Heart right ventricle (tissue), 16 donors: Measurements from ENCODE around the gene C1D. TPM values are rescaled to one million over a fixed set of nuclear protein-coding genes. Genes with fewer than 3 reads are reported as not detected.

Experiments
- ATAC-seq, 8 donors: fragments of 200-7000 bp; cut with Tn5 transposase; one replicate each; pipeline ENCODE4 v1.9.1; 2020; ENCODE audit warnings: mild to moderate bottlenecking in 8 of 8, moderate library complexity in 8 of 8, moderate number of reproducible peaks in 1 of 8
- DNase-seq, 2 donors: peaks; one replicate each; pipeline ENCODE4 v3.0.0-alpha.2; 2020
- H3K27ac ChIP-seq, 10 donors: fragments of 200-600 bp; sonication (generic) in 2 of 10; one replicate each; pipeline versions ENCODE4 v1.5.0 to v1.8.0; 2020 to 2022; ENCODE audit warnings: mild to moderate bottlenecking in 3 of 10
- H3K27me3 ChIP-seq, 7 donors: fragments of 200-600 bp; one replicate each; pipeline ENCODE4 v1.8.0; 2021 to 2022; ENCODE audit warnings: mild to moderate bottlenecking in 2 of 7
- H3K36me3 ChIP-seq, 9 donors: fragments of 200-600 bp; sonication (generic) in 1 of 9; one replicate each; pipeline versions ENCODE4 v1.5.0 to v1.8.0; 2020 to 2022; ENCODE audit warnings: mild to moderate bottlenecking in 2 of 9
- H3K4me1 ChIP-seq, 9 donors: fragments of 200-600 bp; sonication (generic) in 1 of 9; one replicate each; pipeline versions ENCODE4 v1.5.0 to v1.8.0; 2020 to 2022; ENCODE audit warnings: mild to moderate bottlenecking in 4 of 9
- H3K4me3 ChIP-seq, 10 donors: fragments of 200-600 bp; sonication (generic) in 2 of 10; one replicate each; pipeline versions ENCODE4 v1.5.0 to v1.8.0; 2020 to 2022; ENCODE audit warnings: mild to moderate bottlenecking in 7 of 10, moderate library complexity in 2 of 10
- H3K9me3 ChIP-seq, 11 donors: fragments of 200-600 bp in 10 of 11; sonication (generic) in 2 of 11; one replicate each; pipeline versions ENCODE4 v1.5.0 to v1.8.0; 2013 to 2022; ENCODE audit warnings: mild to moderate bottlenecking in 2 of 11, control low read depth in 1 of 11, moderate library complexity in 1 of 11
- CTCF ChIP-seq, 9 donors: fragments of 200-600 bp; sonication (generic) in 2 of 9; IDR thresholded peaks; one replicate each; pipeline versions ENCODE4 v1.5.0 to v1.8.0; 2021 to 2022; ENCODE audit warnings: antibody characterized with exemption in 9 of 9, mild to moderate bottlenecking in 5 of 9, moderate library complexity in 1 of 9
- WGBS, 2 donors: extraction: QIAGEN DNeasy Blood & Tissue Kit; methylation state at CpG; one replicate each; pipeline ENCODE4 v1.1.7; 2013; ENCODE audit warnings: inconsistent platforms in 1 of 2; 5-methylcytosine and 5-hydroxymethylcytosine counted together
- intact Hi-C, 10 donors: fragments of 100-400 bp; cut with DNase I; formaldehyde crosslinking; loops; one replicate each; pipeline versions ENCODE4 v1.11.1 to v1.14.2; 2022
- polyA plus RNA-seq, 2 donors: library from polyadenylated mRNA; stranded (reverse); fragments of 200-250 nt; gene quantifications; one replicate each; pipeline ENCODE4 v1.2.3, GENCODE V29; 2013
- total RNA-seq, 10 donors: library from RNA; stranded (reverse); fragmentation: NEBNext Ultra II Directional in 3 of 10; extraction: Animal tissue kit (Norgen Biotek cat#: 25700) in 3 of 10; gene quantifications; one replicate each; pipeline versions ENCODE4 v1.2.1 to v1.2.4, GENCODE V29; 2021 to 2023
- donor health status: Arrhythmogenic right ventricular cardiomyopathy.
- donor health status: ischemic (EF 13 %, LVEDD 7.1; RV severe dilation, severe dysfunction).
- donor health status: healthy with polysubstance abuse.
- donor health status: DM: no; HTN: yes; CAD: no.
- donor health status: DM: no; HTN: no; CAD: no.
- donor health status: ischemic (EF 25% LVEDD 6.9; RV normal size, moderate dysfunction).
- donor health status: ischemic (EF 25% LVEDD 5.7; RV mildly dilated, moderate dysfunction).
- donor health status: healthy.
- donor health status: DM: yes; HTN: yes; CAD: no.
- donor health status: Ischemic cardiomyopathy.
- donor health status: ischemic (EF 35%, LVEDD 5.7; RV mildly dilated, moderate dysfunction).
- donor health status: nonischemic (EF 11% LVEDD 7.7; RV severe dilation, severe dysfunction).
- donor health status: DM: yes; HTN: yes; CAD: no.
- donor health status: PGD.
- donor health status: ischemic (EF 29% LVEDD 5.4; RV normal size, mild dysfunction).
- donor health status: nonischemic (EF 23%, LVEDD 6.1; RV moderate dilation, normal function).

The C1D gene
- total and polyA plus RNA-seq, 12 donors, result 7.4 to 25.2 (median 14.5) TPM

- H3K36me3 ChIP-seq, result peaks cover 0 to 31% (median 0%) of the 10 kb centered on the region in 9 donors
- H3K4me3 ChIP-seq, result no peak overlapping the region
- no peaks in the 10 kb centered on the region for H3K27me3 ChIP-seq
- H3K27ac ChIP-seq, result no peak overlapping the region
- no peaks in the 10 kb centered on the region for H3K4me1 ChIP-seq
- no peaks in the 10 kb centered on the region for H3K9me3 ChIP-seq
- WGBS, 2 donors, result 56 to 59% methylated on average over 1 of the region's 1 CpG
- TF ChIP-seq CTCF (IDR thresholded peaks at IDR 0.05), result no peak
- intact Hi-C loops, result loop anchor here in 3 of 10 donors (10.0 kb wide), 4 partner anchors 195 to 1615 kb away; partner anchors contain the start of gene MEIS1 (in 1 of the 3)
- ATAC-seq (no peak), DNase-seq (no peak)
These were observed 23.5 kb downstream of the C1D start for GRCh38 chr2:68039317-68039716.

- WGBS, 2 donors, result 76 to 77% methylated on average over 6 of the region's 6 CpGs
- Histone ChIP-seq H3K4me1 (peaks cover 0 to 3% (median 0%) of the 10 kb centered on the region in 9 donors), H3K4me3 (no peak overlapping the region), H3K36me3 (no peaks in the 10 kb centered on the region), H3K27me3 (peaks cover 0 to 3% (median 0%) of the 10 kb centered on the region in 7 donors), H3K27ac (no peak overlapping the region), H3K9me3 (no peaks in the 10 kb centered on the region)
- ATAC-seq (no peak), DNase-seq (no peak)
- intact Hi-C loops, result loop anchor here in 3 of 10 donors (10.0 kb wide), 4 partner anchors 188 to 1608 kb away; partner anchors contain the start of gene MEIS1 (in 1 of the 3)
- no peak for TF ChIP-seq CTCF (IDR thresholded peaks at IDR 0.05)
These were observed 30.1 kb downstream of the C1D start for GRCh38 chr2:68032702-68033101.

DNA sequence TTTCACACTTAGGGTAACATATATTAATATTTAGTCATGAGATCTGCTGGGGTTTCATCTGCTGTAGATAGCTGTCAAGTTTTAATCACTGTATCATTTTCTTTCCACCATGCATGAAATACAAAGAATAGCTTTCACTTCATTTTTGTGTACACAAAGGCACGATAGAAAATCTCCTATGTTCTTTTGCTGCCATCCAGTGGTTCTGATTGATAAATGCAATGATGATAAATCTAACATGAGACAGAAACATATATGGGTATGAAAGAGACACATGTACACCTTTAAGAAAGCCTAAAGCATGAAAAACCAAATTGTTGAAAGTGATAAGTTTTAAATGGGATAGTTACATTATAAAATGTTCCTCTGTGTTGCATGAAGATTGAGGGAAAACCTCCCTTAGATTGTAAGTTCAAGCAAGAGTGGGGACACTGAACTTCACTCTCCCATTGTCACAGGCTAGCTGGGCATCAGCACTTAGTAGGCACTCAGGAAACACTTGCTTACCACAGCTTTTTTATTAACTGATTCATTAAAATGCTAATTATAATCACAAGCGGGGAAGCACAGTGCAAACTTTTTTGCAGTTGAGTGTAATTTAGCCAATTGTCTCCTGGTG, 31.2 kb downstream of the C1D start:
- no peak overlapping the region for H3K27ac ChIP-seq
- H3K9me3 ChIP-seq, result no peaks in the 10 kb centered on the region
- no peak overlapping the region for H3K4me3 ChIP-seq
- WGBS, 2 donors, result 44 to 45% methylated on average over 2 of the region's 2 CpGs
- H3K4me1 ChIP-seq, result peaks cover 0 to 3% (median 0%) of the 10 kb centered on the region in 9 donors
- DNase-seq (no peak), ATAC-seq (no peak)
- H3K36me3 ChIP-seq, result no peaks in the 10 kb centered on the region
- H3K27me3 ChIP-seq, result peaks cover 0 to 10% (median 0%) of the 10 kb centered on the region in 7 donors
- peak; percentile 48 to 81 (median 72) for TF ChIP-seq CTCF (IDR thresholded peaks at IDR 0.05)
- intact Hi-C loops, result loop anchor here in 3 of 10 donors (10.0 kb wide), 4 partner anchors 187 to 1607 kb away; partner anchors contain the start of gene MEIS1 (in 1 of the 3)

- peaks cover 0 to 14% (median 0%) of the 10 kb centered on the region in 7 donors for H3K27me3 ChIP-seq
- no peak for DNase-seq
- H3K9me3 ChIP-seq, result no peaks in the 10 kb centered on the region
- no peaks in the 10 kb centered on the region for H3K36me3 ChIP-seq
- no peak for ATAC-seq
- H3K4me1 ChIP-seq, result peaks cover 0 to 3% (median 0%) of the 10 kb centered on the region in 9 donors
- intact Hi-C loops, result loop anchor here in 3 of 10 donors (10.0 kb wide), 4 partner anchors 186 to 1606 kb away; partner anchors contain the start of gene MEIS1 (in 1 of the 3)
- no peak overlapping the region for H3K27ac ChIP-seq
- TF ChIP-seq CTCF (IDR thresholded peaks at IDR 0.05), result no peak
- H3K4me3 ChIP-seq, result no peak overlapping the region
These were observed 31.8 kb downstream of the C1D start for GRCh38 chr2:68031043-68031442.
